Activated CD8-positive, alpha-beta memory T cell treated with anti-CD3 and anti-CD28 coated beads for 48 hours (primary cell): Measurements from ENCODE around the gene SLC22A1.
"Not testable (repeated sequence)": the region's sequence is repeated elsewhere in the genome, so short reads cannot be mapped to it uniquely, and the experiment has no call there.

Experiments used
- DNase-seq, 3 experiments: peaks; one replicate each; pipeline ENCODE4 v3.0.0-alpha.2; 2020; ENCODE audit warnings: low read depth in 2 of 3, low spot score in 2 of 3

The SLC22A1 gene

GRCh38 chr6:160121558-160121957 is at the start of gene SLC22A1:
Gene SLC22A1 (plus strand): TSS chr6:160121815. CDS start chr6:160121936, 121 bp downstream.
- no peak for DNase-seq

DNA sequence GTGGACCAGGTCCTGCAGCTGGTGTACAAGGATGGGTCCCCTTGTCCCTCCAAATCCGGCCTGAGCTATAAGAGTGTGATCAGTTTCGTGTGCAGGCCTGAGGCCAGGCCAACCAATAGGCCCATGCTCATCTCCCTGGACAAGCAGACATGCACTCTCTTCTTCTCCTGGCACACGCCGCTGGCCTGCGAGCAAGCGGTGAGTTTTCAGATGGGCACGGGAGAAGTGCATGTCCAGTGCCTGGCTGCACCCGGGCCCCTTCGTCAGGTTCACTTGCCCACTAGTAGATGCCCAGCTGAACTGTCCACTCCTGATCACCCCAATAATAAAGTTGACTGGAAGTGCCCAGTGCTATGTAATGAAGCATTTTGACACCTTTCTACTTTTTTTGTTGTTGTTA is 48.3 kb upstream of the SLC22A1 start:
- DNase-seq: no peak

DNA sequence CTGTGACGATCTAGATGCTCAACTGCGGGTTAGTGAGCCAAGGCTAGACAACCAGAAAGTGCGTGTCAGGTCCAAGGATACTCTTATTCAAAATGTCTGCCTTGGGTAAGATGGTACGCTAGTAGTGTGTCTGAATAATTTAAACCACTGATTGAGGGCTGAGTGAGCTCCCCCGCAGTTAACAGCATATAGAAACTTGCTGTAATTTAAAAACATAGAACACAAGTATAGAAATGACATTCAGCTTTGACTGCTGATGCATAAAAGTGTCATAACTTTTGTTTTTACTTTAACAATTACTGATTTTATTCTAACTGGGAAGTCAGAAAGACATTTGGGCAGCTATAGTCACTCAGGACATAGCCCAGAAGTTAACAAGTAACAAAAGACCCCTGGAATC is 45.6 kb upstream of the SLC22A1 start:
- no peak for DNase-seq

- no peak for DNase-seq
These were observed 44.6 kb upstream of the SLC22A1 start for GRCh38 chr6:160077024-160077423.

DNA sequence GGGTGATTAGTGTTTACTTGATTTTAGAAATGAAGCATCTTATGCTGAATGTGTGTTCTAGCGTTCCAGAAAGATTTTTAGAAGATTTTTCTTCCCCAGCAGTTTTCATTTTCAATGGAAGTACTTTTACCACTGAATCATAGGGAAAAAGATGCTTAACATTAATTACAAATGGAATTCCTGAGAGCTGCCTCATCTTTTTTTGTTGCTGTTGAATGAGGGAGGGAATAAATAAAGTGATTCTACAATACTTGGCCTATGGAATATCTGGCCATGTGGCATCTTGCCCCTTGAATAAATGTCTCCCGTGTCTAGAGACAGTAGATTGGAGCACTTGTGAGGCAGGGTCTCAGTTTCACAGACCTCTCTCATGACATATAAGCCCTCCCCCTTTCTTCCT is 44.1 kb upstream of the SLC22A1 start:
- DNase-seq: no peak

DNA sequence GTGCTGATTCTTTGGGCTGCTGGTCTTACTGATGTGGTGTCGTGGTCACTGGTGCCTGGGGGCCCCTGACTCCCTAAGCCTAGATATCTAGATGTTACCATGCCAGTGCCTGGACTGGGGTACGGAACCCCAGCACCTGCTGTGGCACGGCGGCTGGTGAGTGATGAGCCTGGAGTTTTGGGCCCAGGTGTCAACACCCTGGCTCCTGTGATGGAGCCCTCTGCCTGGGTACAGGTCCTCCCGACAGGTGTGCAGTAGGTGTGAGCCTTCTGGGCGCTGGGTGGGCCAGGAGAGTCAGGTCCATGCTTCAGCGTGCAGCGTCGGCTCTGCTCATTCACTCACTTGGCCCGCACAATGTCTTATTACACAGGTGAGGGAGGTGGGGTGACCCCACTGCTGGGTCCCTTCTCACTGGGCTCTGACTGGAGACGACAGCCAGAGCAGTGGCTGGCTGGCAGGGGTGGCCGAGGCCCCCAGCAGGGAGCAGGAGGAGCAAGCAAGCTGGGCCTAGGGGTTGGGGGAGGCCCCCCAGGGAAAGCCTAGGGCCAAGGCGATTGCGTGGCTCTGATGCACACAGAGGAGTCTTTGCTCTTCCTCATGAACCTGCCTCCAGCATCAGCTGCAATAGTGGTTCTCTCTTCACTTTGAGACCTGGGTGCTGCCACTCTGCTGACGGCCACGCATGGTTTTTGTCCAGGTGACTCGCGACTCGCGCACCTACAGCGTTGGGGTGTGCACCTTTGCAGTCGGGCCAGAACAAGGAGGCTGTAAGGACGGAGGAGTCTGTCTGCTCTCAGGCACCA is 42.5 kb upstream of the SLC22A1 start:
- DNase-seq: no peak

DNA sequence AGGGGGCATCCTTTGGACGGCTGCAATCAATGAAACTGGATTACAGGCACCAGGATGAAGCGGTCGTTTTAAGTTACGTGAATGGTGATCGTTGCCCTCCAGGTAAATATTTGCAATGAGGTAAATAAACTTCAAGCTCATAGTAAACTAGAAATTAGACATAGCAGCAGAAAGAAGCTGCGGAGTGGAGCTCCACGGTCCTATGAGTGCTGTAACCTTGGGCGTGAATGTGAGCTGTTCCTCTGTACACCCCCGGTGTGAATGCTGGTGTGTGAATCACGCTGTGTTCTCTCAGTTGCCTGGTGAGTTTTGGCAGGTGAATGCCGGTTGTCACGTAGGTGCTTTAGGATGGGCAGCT is 42.0 kb upstream of the SLC22A1 start:
- DNase-seq: no peak

GRCh38 chr6:160080097-160080496 is 41.5 kb upstream of the SLC22A1 start:
- DNase-seq: no peak

DNA sequence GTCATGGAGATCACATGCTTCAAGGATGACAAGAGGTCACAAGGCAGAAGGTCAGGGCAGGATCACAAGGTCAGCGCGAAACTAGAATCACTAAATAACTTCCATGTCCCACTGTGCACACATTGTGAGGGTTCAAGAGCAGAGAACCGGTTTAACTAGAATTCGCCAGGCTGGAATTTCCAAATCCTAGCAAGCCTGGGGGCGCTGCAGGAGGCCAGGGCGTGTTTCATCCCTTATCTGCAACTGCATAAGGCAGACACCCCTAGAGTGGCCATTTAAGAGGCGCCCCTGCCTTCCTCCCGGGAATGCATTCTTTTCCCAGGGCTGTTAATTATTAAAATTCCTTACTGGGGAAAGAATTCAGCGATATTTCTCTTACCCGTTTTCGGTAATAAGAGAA is 40.2 kb upstream of the SLC22A1 start:
- DNase-seq: no peak

DNA sequence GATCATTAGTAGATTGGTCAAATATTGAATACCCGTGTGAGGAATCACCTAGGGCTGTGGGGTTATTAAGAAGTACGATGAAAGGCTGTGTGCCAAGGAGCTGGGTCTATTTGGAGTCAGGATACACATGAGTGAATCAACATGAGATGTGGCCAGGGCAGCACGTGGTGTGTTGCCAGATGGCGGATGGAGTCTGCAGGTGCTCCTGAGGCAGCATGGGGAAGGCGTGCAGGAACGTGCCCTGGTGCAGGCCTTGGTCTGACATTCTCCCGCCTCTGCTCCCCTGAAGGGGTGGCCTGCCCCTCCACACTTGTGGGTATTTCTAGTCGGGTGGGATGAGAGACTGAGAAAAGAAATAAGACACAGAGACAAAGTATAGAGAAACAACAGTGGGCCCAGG is 39.0 kb upstream of the SLC22A1 start:
- DNase-seq: no peak

DNA sequence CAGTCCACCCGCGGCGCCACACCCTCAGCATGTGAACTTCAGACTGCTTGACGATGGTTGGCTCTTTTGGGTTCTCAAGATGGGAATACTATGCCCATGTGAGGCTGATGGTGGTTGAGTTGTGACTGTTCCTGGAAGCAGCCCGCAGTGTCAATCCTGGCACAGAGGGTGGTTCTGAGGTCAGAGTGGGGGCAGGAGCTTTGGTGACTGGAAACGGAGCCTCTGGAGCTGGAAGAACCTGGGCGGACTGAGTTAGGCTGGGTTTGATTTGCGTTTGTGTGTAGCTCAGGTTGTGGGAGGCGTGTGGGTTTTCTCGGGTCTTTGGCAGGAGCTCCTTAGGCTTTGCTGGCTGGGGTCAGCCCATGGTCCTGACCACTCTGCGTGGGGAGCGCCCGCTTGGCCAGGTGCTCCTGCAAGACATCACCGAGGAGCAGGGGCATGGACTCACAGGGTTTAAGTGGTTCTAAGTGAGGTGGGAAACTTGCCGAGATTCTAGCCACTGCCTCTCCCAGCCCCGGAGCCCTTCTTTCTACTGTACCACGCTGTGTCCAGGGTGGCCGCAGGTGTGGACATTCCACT is 37.3 kb upstream of the SLC22A1 start:
- no peak for DNase-seq

- no peak for DNase-seq
These were observed 36.4 kb upstream of the SLC22A1 start for GRCh38 chr6:160085226-160085625.

GRCh38 chr6:160085713-160086505 is 35.7 kb upstream of the SLC22A1 start:
- no peak for DNase-seq

GRCh38 chr6:160086754-160087153 is 34.9 kb upstream of the SLC22A1 start:
- no peak for DNase-seq

DNA sequence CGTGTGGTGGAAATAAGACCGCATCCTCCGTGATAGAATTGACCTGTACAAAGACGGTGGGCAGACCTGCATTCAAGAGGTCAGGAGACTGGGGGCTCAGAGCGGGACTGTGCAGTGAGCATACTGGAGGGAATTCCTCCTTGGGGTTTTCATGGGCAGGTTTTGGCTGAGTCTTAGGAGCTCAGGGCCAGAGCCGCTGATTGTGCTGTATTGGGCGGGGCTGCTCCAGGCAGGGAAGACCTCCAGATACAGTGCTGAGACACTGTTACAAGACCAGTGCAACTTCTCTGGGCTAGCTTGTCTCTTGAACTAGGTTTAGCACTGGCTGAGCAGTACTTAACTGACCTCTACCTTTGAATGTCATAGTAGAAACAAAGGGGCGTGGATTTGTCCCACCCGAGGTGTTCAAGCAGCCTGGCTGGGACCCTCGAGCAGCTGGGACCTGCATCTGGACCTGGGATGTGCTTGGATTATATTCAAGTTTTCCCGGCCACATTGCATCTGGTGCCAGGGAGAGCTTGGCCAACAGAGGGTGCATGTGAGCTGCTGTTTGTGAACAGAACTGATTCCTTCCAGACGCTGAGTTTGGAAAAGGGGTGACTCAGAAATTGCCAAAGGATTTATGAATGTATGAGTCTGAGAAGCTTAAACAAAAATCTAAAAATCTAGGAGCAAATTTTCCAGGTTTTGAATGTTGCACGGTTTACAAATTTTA is 33.4 kb upstream of the SLC22A1 start:
- no peak for DNase-seq

GRCh38 chr6:160088784-160089533 is 32.7 kb upstream of the SLC22A1 start:
- DNase-seq: no peak

- DNase-seq: no peak
These were observed 32.1 kb upstream of the SLC22A1 start for GRCh38 chr6:160089534-160089897.

DNA sequence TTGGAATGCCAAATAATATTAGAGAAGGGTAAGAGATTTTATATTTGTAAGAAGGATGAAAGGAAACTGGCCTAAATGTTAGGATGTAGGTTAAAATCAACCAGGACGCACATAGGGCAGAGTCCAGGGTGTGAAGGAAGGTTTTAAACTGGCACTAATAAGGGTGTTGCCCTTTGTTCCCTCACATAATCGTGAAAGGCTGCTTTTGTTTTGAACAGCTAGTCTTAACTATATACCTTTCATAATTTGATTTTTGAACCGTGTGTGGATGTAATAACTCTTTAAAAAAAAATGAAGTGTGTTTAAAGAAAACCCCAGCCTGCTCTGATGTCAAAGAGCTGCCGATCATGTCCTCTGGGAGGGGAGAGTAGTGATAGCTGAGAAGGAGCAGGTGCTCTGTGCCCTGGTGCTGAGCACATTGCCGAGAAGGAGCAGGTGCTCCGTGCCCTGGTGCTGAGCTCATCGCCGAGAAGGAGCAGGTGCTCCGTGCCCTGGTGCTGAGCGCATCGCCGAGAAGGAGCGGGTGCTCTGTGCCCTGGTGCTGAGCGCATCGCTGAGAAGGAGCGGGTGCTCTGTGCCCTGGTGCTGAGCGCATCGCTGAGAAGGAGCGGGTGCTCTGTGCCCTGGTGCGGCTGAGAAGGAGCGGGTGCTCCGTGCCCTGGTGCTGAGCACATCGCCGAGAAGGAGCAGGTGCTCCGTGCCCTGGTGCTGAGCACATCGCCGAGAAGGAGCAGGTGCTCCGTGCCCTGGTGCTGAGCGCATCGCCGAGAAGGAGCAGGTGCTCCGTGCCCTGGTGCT is 31.0 kb upstream of the SLC22A1 start:
- not testable (repeated sequence) for DNase-seq

- not testable (repeated sequence) for DNase-seq
These were observed 29.4 kb upstream of the SLC22A1 start for GRCh38 chr6:160092176-160092575.

DNA sequence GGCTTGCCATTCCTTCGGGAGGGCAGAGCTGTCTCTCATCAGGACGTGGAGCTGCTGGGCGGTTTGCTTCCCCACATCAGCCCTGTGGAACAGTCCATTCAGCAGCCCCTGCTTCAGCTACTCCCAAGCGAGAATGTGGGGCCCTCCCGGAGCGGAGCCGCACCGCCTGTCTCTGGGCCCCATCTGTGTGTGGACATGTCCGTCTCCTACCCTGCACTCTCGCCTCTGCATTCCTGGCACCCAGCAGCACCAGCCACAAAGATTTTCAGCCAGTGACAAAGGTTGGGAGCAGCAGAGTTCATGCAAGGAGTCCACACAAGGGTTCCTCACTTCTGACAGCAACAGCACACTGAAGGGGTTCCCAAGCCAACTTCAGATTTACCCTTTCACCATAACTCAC is 29.0 kb upstream of the SLC22A1 start:
- no peak for DNase-seq
